K562 (cell line): ENCODE results near the gene ZFAND3. TPM values are rescaled to one million over a fixed set of nuclear protein-coding genes. Genes with fewer than 3 reads are reported as not detected.

Source experiments
- ATAC-seq: fragments of 200-7000 bp; cut with Tn5 transposase; 3 replicates; pipeline ENCODE4 v1.9.1; 2020; ENCODE audit warnings: moderate library complexity
- BruUV-seq: library from RNA; stranded (reverse); fragments of 400-500 nt; replicated peaks from 2 replicates; lab custom pipeline; 2021; lab: Mats Ljungman, UMichigan
- CTCF ChIA-PET: fragments of 300-600 bp; formaldehyde crosslinking; extraction: SDS; loops from one replicate; lab custom pipeline; 2021; ENCODE audit warnings: low intra/inter-chr PET ratio; lab: Yijun Ruan, JAX
- POLR2A ChIA-PET: fragments of 300-600, 350-650 bp; sonication (Branson Sonifier 250); formaldehyde crosslinking; extraction: SDS; loops from one replicate; lab custom pipeline; 2021; ENCODE audit warnings: antibody characterized with exemption, inconsistent platforms; lab: Yijun Ruan, JAX
- DNase-seq, 4 experiments: peaks; one replicate each; pipeline versions ENCODE4 v3.0.0 to v3.0.0-alpha.2; 2011 to 2018; ENCODE audit warnings: low spot score in 3 of 4, mixed read lengths in 3 of 4; ENCODE audit errors: extremely low read depth in 1 of 4
- FAIRE-seq: peaks from 2 replicates; lab custom pipeline; 2011; peaks lifted over from hg19 to GRCh38; lab: Jason Lieb, UNC
- H2AFZ ChIP-seq: 2 replicates; pipeline ENCODE4 v1.6.0; 2011; ENCODE audit warnings: low read depth, low read length, control low read depth, inconsistent platforms
- H3K27ac ChIP-seq: fragments of 200-600 bp; 3 replicates; pipeline ENCODE4 v1.8.0; 2011; ENCODE audit warnings: low read depth, mild to moderate bottlenecking, control low read depth, inconsistent platforms, low read length, moderate library complexity, mixed read lengths; ENCODE audit errors: extremely low read depth
- H3K27me3 ChIP-seq, 2 experiments: fragments of 300-600 bp in 1 of 2; 2 replicates in 1 of 2; 3 replicates in 1 of 2; pipeline versions ENCODE4 v1.6.0 to v1.8.0; 2011; ENCODE audit warnings: inconsistent platforms in 2 of 2, low read length in 2 of 2, mild to moderate bottlenecking in 1 of 2, mixed read lengths in 1 of 2, moderate library complexity in 1 of 2; ENCODE audit not compliant: control insufficient read depth in 2 of 2, insufficient read depth in 2 of 2
- H3K36me3 ChIP-seq: fragments of 300-600 bp; 3 replicates; pipeline ENCODE4 v1.8.0; 2011; ENCODE audit warnings: mild to moderate bottlenecking, low read length, inconsistent platforms; ENCODE audit not compliant: control insufficient read depth, insufficient read depth
- H3K4me1 ChIP-seq, 2 experiments: fragments of 200-600 bp in 1 of 2; replicated peaks in 1 of 2; 2 replicates in 1 of 2; 3 replicates in 1 of 2; pipeline versions ENCODE4 v1.5.1 to v1.8.0; 2011; ENCODE audit warnings: inconsistent platforms in 2 of 2, low read length in 2 of 2, mild to moderate bottlenecking in 1 of 2, mixed read lengths in 1 of 2, moderate library complexity in 1 of 2; ENCODE audit not compliant: control insufficient read depth in 2 of 2, insufficient read depth in 2 of 2
- H3K4me2 ChIP-seq: 2 replicates; pipeline ENCODE4 v1.6.1; 2011; ENCODE audit warnings: low read length, control low read depth, inconsistent platforms, mixed read lengths; ENCODE audit not compliant: insufficient read depth
- H3K4me3 ChIP-seq: fragments of 200-600 bp; sonication (generic), shearing (Covaris generic); 2 replicates; pipeline ENCODE4 v1.5.1; 2016; ENCODE audit warnings: control low read depth, inconsistent platforms
- H3K79me2 ChIP-seq: fragments of 200-600 bp; 3 replicates; pipeline ENCODE4 v1.8.0; 2011; ENCODE audit warnings: low read length, inconsistent platforms; ENCODE audit not compliant: control insufficient read depth, insufficient read depth
- H3K9ac ChIP-seq, 2 experiments: 2 replicates each; pipeline versions ENCODE4 v1.6.0 to v1.6.1; 2011; ENCODE audit warnings: low read depth in 2 of 2, low read length in 2 of 2, control low read depth in 1 of 2, inconsistent platforms in 1 of 2, mild to moderate bottlenecking in 1 of 2, mixed read lengths in 1 of 2; ENCODE audit not compliant: insufficient read depth in 1 of 2
- H3K9me1 ChIP-seq: one replicate; pipeline ENCODE4 v1.6.0; 2011; ENCODE audit warnings: inconsistent platforms, mild to moderate bottlenecking, low read length, moderate library complexity; ENCODE audit not compliant: control insufficient read depth, insufficient read depth
- H3K9me3 ChIP-seq: replicated peaks from 2 replicates; pipeline ENCODE4 v1.5.1; 2011; ENCODE audit warnings: low read depth, low read length, inconsistent platforms; ENCODE audit not compliant: control insufficient read depth, insufficient read depth
- H4K20me1 ChIP-seq: replicated peaks from 2 replicates; pipeline ENCODE4 v1.6.1; 2011; ENCODE audit warnings: low read length, inconsistent platforms, mixed read lengths; ENCODE audit not compliant: control insufficient read depth, insufficient read depth
- CEBPB ChIP-seq: fragments of 450-650 bp; IDR thresholded peaks from 2 replicates; pipeline ENCODE4 v1.6.1; 2016; ENCODE audit warnings: missing genetic modification characterization, missing compliant biosample characterization
- FOXK1 ChIP-seq: sonication (generic); formaldehyde crosslinking; IDR thresholded peaks from 2 replicates; pipeline ENCODE4 v1.8.0; 2022; ENCODE audit warnings: missing genetic modification reagents, mild to moderate bottlenecking, borderline replicate concordance
- FOXO4 ChIP-seq: fragments of 450-650 bp; formaldehyde crosslinking; IDR thresholded peaks from 2 replicates; pipeline ENCODE4 v1.4.0; 2020; ENCODE audit warnings: mild to moderate bottlenecking, moderate library complexity
- FOXP4 ChIP-seq: sonication (generic); formaldehyde crosslinking; IDR thresholded peaks from 2 replicates; pipeline ENCODE4 v1.8.0; 2022; ENCODE audit warnings: mild to moderate bottlenecking, missing genetic modification reagents, borderline replicate concordance
- HOXB6 ChIP-seq: fragments of 250-450 bp; sonication (Bioruptor Pico); IDR thresholded peaks from 2 replicates; pipeline ENCODE4 v1.5.1; 2022; ENCODE audit warnings: mild to moderate bottlenecking, borderline replicate concordance
- IFI16 ChIP-seq: fragments of 250-450 bp; sonication (Bioruptor Pico); IDR thresholded peaks from 2 replicates; pipeline ENCODE4 v2.1.2; 2022; ENCODE audit warnings: mild to moderate bottlenecking, inconsistent platforms
- SREBF1 ChIP-seq: fragments of 150-350 bp; IDR thresholded peaks from 2 replicates; pipeline ENCODE4 v1.6.1; 2014; ENCODE audit warnings: antibody characterized with exemption, low read depth, low read length, borderline replicate concordance
- TAF1 ChIP-seq: IDR thresholded peaks from 2 replicates; pipeline ENCODE4 v1.6.1; 2011; ENCODE audit warnings: mild to moderate bottlenecking, low read length, moderate library complexity; ENCODE audit not compliant: insufficient read depth, control insufficient read depth, severe bottlenecking; ENCODE audit errors: extremely low read depth
- TEAD1 ChIP-seq, 2 experiments: fragments of 450-650 bp in 1 of 2; sonication (generic) in 1 of 2; formaldehyde crosslinking; IDR thresholded peaks; 2 replicates each; pipeline versions ENCODE4 v1.4.0 to v1.8.0; 2020 to 2022; ENCODE audit warnings: mild to moderate bottlenecking in 2 of 2, missing genetic modification reagents in 1 of 2
- ZNF165 ChIP-seq: fragments of 250-450 bp; sonication (Bioruptor Pico); IDR thresholded peaks from 2 replicates; pipeline ENCODE4 v1.4.0; 2020; ENCODE audit warnings: borderline replicate concordance
- WGBS: fragments of 100-300 bp; shearing (Covaris generic); methylation state at CpG from one replicate; pipeline ENCODE4 v1.1.6; 2016; ENCODE audit warnings: low coverage, mixed read lengths; ENCODE audit not compliant: insufficient coverage; ENCODE audit errors: missing lambda C conversion rate; 5-methylcytosine and 5-hydroxymethylcytosine counted together
- in situ Hi-C: fragments of 300-500 bp; cut with MboI; formaldehyde crosslinking; loops from 4 replicates; pipeline ENCODE4 v1.15.0; 2018; ENCODE audit warnings: inconsistent platforms, mixed read lengths
- intact Hi-C: fragments of 100-400 bp; cut with micrococcal nuclease; formaldehyde crosslinking; loops from 2 replicates; pipeline ENCODE4 v1.14.2; 2022
- polyA plus RNA-seq, 8 experiments: library from polyadenylated mRNA; depleted of rRNA in 4 of 8; stranded (reverse) in 5 of 8; unstranded in 3 of 8; fragments of >200 nt; fragmentation: Nextera tagmentation in 2 of 8; fragmentation: Illumina TruSeq in 1 of 8; extraction: Ambion mirVana in 2 of 8; extraction: Trizol in 1 of 8; gene quantifications; 2 replicates each; pipeline versions ENCODE4 v1.2.1 to v1.2.3, GENCODE V29; 2011 to 2014; ENCODE audit warnings: inconsistent platforms in 1 of 8, missing spikeins in 1 of 8
- total RNA-seq, 7 experiments: library from RNA; depleted of rRNA in 6 of 7; stranded (reverse); fragments of >200 nt in 6 of 7; fragmentation: Illumina TruSeq in 2 of 7; extraction: Trizol in 2 of 7; gene quantifications; 2 replicates each; pipeline versions ENCODE4 v1.2.1 to v1.2.3, GENCODE V29; 2011 to 2021; ENCODE audit warnings: low replicate concordance in 1 of 7

Gene ZFAND3
- total and polyA plus RNA-seq, 9 of the 15 experiments (the other 6 are each of a cell fraction or from before 2014, with no cell fraction given) = 0.81 to 26.6 (median 11.8) TPM

- Histone ChIP-seq H3K4me1 (no peaks in the 10 kb centered on the region; a peak in 1 of 5 replicates), H4K20me1 (no peaks in the 10 kb centered on the region; the same call in none of the 2 replicates), H3K27me3 (no peaks in the 10 kb centered on the region), H3K4me3 (no peak overlapping the region), H3K36me3 (no peaks in the 10 kb centered on the region), H3K9me1 (no peaks in the 10 kb centered on the region), H3K4me2 (no peak overlapping the region), H2AFZ (no peak overlapping the region), H3K9ac (no peak overlapping the region), H3K9me3 (no peaks in the 10 kb centered on the region), H3K27ac (no peak overlapping the region), H3K79me2 (peaks cover 18% of the 10 kb centered on the region; the same call in 1 of the 3 replicates)
- in situ Hi-C loops (no loop called here), intact Hi-C loops (no loop called here)
- TF ChIP-seq TEAD1 (CRISPR knock-in tag; IDR thresholded peaks at IDR 0.05) (no peak), HOXB6 (CRISPR knock-in tag) (no peak), CEBPB (tag) (no peak)
- CTCF ChIA-PET = no interaction called here
- BruUV-seq = no TSS peak
- FAIRE-seq = no peak
- POLR2A ChIA-PET = no interaction called here
- ATAC-seq = no peak
- WGBS = 18% methylated on average over 1 of the region's 1 CpG
- DNase-seq = no peak
Observed at GRCh38 chr6:37980222-37980595, 160.7 kb downstream of the ZFAND3 start.

GRCh38 chr6:37981626-37982025 lies 162.1 kb downstream of the ZFAND3 start:
- no peaks in the 10 kb centered on the region; a peak in 1 of 5 replicates for H3K4me1 ChIP-seq
- ATAC-seq (no peak), FAIRE-seq (no peak), DNase-seq (no peak)
- no peak overlapping the region for H3K9ac ChIP-seq
- TF ChIP-seq IFI16 (CRISPR knock-in tag) = no peak
- no peak for TF ChIP-seq FOXP4 (CRISPR knock-in tag)
- no peak for TF ChIP-seq TAF1
- TF ChIP-seq SREBF1 = no peak
- no peak for TF ChIP-seq FOXO4 (CRISPR knock-in tag)
- TF ChIP-seq ZNF165 (CRISPR knock-in tag) = no peak
- no peak for TF ChIP-seq FOXK1 (CRISPR knock-in tag)
- H3K9me3 ChIP-seq = no peaks in the 10 kb centered on the region
- H3K36me3 ChIP-seq = no peaks in the 10 kb centered on the region
- peaks cover 18% of the 10 kb centered on the region; the same call in 1 of the 3 replicates for H3K79me2 ChIP-seq
- in situ Hi-C loops (no loop called here), intact Hi-C loops (no loop called here)
- no peaks in the 10 kb centered on the region for H3K27me3 ChIP-seq
- H3K9me1 ChIP-seq = no peaks in the 10 kb centered on the region
- 28% methylated on average over 2 of the region's 2 CpGs for WGBS
- H3K4me3 ChIP-seq = no peak overlapping the region
- ChIA-PET POLR2A (no interaction called here), CTCF (no interaction called here)
- H2AFZ ChIP-seq = no peak overlapping the region
- H3K27ac ChIP-seq = no peak overlapping the region
- no peaks in the 10 kb centered on the region; the same call in none of the 2 replicates for H4K20me1 ChIP-seq
- BruUV-seq = no TSS peak
- H3K4me2 ChIP-seq = no peak overlapping the region
